GM19452 (cell line): ENCODE results near the gene CPNE4.
"Not testable (repeated sequence)": the region's sequence is repeated elsewhere in the genome, so short reads cannot be mapped to it uniquely, and the experiment has no call there.

ENCODE experiments used
- ATAC-seq: cut with Tn5 transposase; IDR thresholded peaks from one replicate; pipeline ENCODE4 v1.9.1; 2021; ENCODE audit not compliant: unreplicated experiment

Gene CPNE4

GRCh38 chr3:131544557-131544956 lies 490.3 kb downstream of the CPNE4 start:
- ATAC-seq, result no peak

- ATAC-seq, result no peak
Measured at GRCh38 chr3:131543714-131544113, 491.1 kb downstream of the CPNE4 start.

GRCh38 chr3:131541288-131541687 lies 493.5 kb downstream of the CPNE4 start:
- no peak for ATAC-seq

GRCh38 chr3:131540821-131541220 lies 494.0 kb downstream of the CPNE4 start:
- ATAC-seq, result no peak

- ATAC-seq, result no peak
Measured at GRCh38 chr3:131540143-131540542, 494.7 kb downstream of the CPNE4 start.

GRCh38 chr3:131538968-131539367 lies 495.8 kb downstream of the CPNE4 start:
- ATAC-seq, result no peak

GRCh38 chr3:131537531-131537930 lies 497.3 kb downstream of the CPNE4 start:
- ATAC-seq, result no peak

GRCh38 chr3:131535596-131535995 lies 499.2 kb downstream of the CPNE4 start:
- no peak for ATAC-seq

GRCh38 chr3:131535131-131535530 lies 499.7 kb downstream of the CPNE4 start:
- ATAC-seq, result no peak

- ATAC-seq, result no peak
Measured at GRCh38 chr3:131532645-131533044, 502.2 kb downstream of the CPNE4 start.

- no peak for ATAC-seq
Measured at GRCh38 chr3:131530843-131531242, 504.0 kb downstream of the CPNE4 start.

GRCh38 chr3:131530388-131530787 lies 504.4 kb downstream of the CPNE4 start:
- ATAC-seq, result no peak

GRCh38 chr3:131526801-131527347 lies 507.9 kb downstream of the CPNE4 start:
- ATAC-seq, result no peak

GRCh38 chr3:131518680-131519079 lies 516.1 kb downstream of the CPNE4 start:
- ATAC-seq, result no peak

- ATAC-seq, result no peak
Measured at GRCh38 chr3:131505421-131505820, 529.4 kb downstream of the CPNE4 start.

- ATAC-seq, result no peak
Measured at GRCh38 chr3:131503320-131503635, 531.5 kb downstream of the CPNE4 start.

- ATAC-seq, result peak; percentile 93
Measured at GRCh38 chr3:131502530-131503319, 532.1 kb downstream of the CPNE4 start, which contains the start of gene MRPL3. Gene MRPL3 (minus strand): TSS chr3:131502971. CDS start chr3:131502821, 150 bp downstream.

- ATAC-seq, result no peak
Measured at GRCh38 chr3:131501949-131502348, 532.9 kb downstream of the CPNE4 start.

GRCh38 chr3:131494706-131495105 lies 540.1 kb downstream of the CPNE4 start:
- ATAC-seq, result no peak

- ATAC-seq, result no peak
Measured at GRCh38 chr3:131491775-131492174, 543.0 kb downstream of the CPNE4 start.

GRCh38 chr3:131491084-131491483 lies 543.7 kb downstream of the CPNE4 start:
- ATAC-seq, result no peak

GRCh38 chr3:131486545-131486944 lies 548.3 kb downstream of the CPNE4 start:
- not testable (repeated sequence) for ATAC-seq

GRCh38 chr3:131485119-131485518 lies 549.7 kb downstream of the CPNE4 start:
- no peak for ATAC-seq
